ENCODE data around the gene LGR5.
"Not testable (repeated sequence)": the region's sequence is repeated elsewhere in the genome, so short reads cannot be mapped to it uniquely, and the experiment has no call there.

Gene LGR5

DNA sequence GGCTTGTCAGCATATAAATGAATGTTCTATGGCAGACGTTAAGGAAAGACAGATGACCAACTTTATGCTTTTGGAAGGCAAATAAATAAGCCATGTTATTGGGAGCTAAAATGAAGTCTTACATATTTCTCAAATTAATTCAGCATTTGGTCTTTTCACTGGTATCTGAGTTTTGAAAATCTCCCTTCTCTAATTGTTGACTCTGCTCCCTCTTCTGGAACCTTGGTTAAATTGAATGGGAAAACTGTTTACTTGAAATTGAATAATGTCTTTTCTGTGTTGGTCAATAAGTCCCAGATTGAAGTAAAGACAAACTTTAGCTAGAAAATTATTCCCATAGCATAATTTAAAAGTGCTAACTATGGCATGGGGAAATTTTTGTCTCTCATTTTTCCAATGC lies 38.7 kb downstream of the LGR5 start:
- DNase-seq: no peak

DNA sequence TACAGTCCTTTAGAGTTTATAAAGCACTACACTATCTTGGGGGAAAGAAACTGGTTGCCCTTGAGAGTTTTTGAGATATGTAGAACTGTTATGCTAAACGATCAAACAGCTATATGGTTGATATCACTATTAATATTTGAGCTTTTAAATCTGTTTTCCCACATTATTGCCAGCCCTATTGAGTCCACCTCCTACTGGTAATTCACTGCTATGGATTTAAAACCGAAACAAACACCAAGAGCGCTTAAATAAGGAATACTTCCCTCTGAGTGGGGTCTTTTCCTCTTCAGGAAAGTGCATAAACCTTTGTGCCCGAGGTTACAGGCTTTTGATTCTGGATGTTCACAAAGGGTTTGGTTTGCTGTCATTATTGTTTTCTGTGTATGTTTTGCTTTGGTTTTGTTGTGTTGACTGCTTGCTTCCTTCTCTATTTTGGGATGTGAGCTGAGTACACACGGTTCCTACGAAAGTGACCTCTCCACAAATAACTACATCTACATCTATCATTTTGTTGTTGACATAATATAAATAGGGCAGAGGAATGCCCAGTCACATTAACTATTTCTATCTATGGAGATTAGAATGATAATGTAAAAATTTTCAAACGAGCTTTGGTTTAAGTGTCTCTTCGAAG lies 44.8 kb downstream of the LGR5 start:
- no peak for DNase-seq

DNA sequence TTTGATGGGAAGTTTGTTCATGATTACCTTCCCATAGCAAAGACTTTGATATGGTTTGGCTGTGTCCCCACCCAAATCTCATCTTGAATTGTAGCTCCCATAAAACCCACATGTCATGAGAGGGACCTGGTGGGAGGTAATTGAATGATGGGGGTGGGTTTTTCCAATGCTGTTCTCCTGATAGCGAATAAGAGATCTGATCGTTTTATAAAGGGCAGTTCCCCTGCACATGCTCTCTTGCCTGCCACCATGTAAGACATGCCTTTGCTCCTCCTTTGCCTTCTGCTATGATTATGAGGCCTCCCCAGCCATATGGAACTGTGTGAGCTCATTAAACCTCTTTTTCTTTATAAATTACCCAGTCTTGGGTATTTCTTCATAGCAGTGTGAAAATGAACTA lies 51.2 kb downstream of the LGR5 start:
- DNase-seq: not testable (repeated sequence)

DNA sequence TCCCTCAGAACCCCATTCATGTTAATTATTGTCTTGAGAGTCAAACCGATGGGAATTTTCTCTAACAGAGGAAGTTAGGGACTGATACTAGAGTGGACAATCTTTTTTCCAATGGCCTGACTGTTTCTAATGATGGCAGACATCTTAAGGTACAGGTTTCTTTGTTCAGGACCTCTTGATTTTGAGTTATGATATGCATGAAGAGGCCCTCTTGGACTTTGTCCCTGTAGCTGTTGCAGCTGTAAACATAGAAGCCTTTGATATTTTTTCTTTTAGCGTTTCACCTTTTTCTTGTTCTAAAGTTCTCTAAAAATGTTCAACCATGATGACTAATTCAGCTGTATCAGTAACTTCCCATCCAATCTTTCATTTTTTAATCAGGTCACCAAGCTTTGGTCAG lies 53.0 kb downstream of the LGR5 start:
- no peak for DNase-seq

DNA sequence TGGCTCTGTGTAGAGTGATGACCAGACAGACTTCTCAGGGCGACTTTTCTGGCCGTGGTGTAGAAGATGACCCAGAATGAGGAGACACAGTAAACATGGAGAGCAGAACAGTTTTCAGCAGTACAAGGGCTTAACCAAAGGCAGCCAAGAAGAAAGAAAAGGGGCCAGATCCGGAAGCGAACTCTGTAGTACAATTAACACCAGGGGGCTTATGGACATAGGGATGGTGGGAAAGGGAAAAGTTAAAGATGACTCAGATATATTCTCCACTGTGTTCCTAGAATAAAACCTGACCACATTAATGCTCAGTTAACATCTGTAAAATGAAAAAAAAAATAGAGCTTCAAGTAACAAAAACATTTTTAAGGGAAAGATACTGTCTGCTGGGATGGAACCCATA lies 60.2 kb downstream of the LGR5 start:
- no peak for DNase-seq

DNA sequence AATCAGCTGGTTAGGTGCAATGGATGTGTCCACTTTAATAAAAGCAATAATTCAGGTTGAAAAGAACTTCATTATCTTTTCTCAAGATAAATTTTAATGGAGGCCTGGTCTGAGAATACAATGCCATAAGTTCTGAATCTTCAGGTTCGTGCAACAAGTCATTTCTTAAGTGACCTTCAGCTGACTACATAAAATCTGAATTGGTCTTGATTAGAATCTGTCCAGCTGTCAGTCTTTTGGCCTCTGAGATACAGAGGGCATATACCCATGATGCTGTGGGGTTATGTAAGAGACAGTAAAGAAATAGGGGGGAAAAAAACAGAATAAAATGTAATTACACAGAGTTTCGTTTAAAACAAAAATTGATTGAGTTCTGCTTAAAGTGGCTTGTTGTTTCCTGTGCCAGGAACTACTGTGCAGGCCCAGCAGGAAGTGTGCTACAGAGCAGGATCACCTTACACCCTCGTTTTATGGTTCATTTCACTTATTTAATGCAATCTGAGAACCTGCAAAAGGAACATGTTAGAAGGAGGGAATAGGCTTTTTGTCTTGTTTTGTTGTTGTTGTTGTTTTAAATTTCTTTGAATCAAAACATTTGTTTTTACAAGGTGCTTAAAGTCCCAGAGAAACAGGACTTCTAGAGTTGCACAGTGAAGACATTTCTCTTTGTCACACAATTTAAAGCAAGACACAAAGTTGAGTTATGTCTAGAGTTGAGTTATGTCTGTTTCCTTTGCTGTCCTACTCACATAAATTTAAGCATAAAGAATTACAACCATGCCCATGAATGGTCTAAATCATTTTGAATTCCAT lies 64.2 kb downstream of the LGR5 start:
- DNase-seq: no peak

DNA sequence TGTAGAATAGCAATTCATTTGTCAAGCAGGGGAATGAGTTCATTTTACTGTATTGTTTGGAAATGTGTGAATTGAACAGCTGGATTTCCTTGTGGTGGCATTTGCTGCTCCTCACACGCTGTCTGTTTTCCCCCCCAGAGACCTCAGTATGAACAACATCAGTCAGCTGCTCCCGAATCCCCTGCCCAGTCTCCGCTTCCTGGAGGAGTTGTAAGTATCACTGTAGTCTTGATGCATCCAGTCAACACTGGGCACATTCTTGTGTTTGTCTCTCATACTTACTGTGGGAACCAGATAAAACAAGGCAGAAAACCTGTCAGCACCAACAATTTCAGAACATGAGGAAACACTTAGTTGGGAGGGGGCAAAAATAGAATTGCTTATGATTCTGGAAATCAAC lies 64.9 kb downstream of the LGR5 start:
- no peak for DNase-seq

DNA sequence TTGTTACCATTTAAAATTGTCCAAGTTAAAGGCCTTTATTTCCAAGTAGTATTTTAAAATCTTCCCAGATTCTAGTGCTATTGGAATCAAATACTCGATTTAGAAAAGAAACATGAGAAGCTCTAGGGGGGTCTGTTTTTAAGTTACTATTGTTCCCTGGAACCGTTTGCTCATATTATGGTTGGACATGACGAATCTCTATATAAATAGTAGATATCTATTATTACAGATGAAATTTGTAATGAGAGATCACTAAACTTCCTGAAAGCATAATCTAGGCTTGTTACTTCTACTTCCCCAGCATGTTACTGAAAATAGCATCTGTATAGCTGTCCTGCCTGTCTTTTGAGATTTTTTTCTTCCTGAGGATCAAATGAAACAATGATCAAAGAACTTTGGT lies 70.1 kb downstream of the LGR5 start:
- DNase-seq: no peak

DNA sequence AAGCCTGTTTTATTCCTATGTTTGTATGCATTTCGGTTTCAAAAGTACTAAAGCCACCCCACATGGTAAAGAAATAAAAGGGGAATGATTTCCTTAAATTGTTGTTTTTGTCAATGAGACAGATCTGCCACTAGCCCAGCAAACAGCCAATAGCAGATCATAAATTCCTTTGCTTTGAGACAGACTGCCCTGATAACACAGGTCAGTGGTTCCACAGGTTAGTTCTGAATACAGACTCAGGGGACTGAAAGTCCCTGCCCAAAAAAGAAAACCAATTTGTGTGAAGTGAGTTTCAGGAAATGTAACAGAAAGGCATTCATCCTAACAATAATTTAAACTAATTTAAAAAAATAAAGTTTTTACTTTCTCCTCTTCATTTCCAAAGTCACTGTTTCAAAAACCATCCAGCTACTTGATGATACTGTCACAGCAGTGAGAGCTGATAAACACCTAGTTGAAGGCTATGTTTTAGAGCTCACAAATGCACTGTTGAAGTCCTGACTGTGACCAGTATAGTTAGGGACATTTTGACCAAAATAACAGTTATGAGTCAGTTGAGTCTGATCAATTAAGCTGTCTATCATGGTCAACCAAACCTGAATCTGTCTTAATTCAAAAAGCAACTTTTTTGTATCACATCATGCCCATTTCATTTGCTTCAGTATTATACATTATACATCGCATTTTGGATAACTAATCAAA lies 77.7 kb downstream of the LGR5 start:
- no peak for DNase-seq

DNA sequence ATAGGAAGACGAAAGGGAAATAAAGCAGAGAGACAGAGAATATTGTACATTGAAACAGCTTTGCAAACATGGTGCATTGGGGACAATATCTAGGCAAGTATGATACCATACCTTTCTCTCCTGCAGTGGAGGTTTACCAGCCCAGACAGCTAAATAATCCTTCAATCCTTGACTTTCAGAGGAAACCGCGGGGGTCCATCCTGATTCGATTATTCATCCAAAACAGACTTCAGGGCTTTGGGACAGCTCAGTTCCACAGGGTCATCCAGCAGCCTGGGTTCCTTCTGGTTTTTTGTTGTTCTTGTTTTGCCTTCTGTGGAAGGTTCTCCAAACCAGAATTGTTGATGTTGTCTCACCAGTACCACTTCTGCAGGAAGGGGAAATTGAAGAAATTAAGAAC lies 81.5 kb downstream of the LGR5 start:
- no peak for DNase-seq

DNA sequence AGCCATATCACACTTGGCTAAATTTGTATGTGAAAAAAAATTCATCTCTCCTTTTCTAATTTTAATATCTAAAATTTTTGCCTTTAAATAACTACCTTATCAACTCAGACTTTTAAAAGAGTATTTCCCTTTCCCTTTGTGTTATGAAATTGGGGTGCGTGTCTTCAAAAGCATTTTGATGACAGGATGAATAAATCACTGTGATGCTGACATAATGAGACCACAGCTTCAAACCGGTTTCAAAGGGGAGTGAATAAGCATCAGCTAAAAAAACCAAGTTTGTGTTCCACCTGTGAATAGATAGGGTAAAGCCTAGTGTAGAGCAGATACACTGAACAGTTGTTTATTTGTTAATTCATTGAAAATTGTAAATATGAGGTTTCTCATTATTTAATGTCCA lies 85.0 kb downstream of the LGR5 start:
- DNase-seq: no peak

DNA sequence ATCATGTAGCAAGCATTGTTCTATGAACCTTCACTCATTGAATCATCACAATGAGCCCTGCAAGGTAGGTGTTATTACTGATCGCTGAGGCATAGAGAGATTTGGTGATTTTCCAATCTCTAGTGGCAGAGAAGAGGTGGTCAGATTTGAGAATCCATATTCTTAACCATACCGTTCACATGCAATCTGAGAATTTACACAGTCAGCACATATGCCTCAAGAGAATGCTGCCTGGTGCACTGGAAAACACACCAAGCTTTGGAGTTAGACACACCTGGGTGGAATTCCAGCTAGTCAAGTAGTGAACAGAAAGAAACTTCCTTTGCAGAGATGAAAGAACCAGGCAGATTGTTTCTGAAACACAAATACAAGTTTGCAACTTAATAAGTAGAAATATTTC lies 94.1 kb downstream of the LGR5 start:
- no peak for DNase-seq

DNA sequence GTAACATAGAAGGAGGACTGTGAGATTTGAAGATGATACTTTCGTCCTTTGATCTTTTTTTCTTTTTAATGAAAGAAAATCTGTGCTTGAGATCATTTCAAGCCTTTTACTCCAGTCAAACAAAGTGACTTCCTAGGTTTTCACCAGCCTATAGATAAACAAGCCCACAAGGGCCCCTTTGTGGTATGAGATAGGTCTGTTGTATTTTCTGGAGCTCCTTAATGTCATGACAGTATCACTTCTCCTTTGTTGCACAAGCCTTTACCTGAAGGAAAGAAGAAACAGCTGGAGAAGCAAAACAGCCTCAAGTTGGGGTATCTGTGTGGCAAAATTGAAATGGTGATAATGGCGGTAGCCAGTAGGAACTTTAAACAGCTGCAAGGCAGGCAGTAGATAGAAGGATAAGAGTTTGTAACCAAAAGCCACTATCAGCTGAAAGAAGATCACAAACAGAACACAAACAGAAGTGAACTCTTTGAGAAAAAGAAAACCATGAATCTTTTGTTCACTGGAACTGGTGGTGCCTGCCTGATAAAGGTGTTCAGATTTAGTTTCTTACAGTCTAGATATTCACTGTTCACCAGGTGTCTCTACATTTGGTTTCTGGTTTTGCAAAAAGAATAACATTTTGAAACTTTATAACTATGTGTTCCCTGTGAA lies 96.8 kb downstream of the LGR5 start:
- no peak for DNase-seq

DNA sequence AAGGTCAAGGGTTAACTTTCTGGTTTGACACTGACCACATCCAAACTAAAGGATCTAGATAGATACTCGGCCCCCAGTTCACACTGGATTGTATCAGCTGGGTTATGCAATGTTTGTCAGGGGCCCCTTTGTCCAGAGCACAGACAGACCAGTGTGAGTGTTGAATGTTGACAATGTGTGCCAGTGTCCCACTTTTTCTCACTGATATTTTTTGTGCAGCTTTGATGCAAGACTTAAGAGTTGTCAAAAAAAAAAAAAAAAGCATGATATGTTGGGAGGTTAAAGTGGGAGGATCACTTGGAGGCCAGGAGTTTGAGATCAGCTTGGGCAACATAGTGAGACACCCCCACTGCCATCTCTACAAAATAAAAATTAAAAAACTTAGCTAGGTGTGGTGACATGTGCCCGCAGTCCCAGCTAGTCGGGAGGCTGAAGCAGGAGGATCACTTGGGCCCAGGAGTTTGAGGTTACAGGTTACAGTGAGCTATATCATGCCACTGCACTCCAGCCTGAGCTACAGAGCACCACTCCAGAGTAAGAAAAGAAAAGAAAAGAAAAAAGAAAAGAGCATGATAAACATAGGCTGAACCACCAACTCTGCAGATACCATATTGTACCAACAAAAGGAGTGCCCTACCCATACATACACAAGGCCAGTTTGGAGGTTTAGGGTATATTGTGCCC lies 97.5 kb downstream of the LGR5 start:
- DNase-seq: no peak

DNA sequence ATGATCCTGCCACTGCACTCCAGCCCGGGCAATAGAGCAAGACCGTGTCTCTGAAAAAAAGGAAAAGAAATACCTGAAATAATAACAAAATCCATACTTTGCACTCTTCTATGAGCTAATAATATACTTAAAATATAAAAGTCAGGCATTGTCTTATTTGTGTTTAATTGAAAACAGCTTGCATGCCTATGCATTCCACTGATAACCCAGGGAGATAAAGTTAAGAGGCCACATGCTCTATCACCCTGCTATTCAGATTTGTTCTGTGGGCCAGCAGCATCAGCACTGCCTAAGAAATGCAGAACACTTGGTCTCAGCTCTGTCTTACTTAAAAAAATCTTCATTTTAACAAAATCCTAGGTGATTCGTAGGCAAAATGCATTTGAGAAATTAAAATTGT lies 99.2 kb downstream of the LGR5 start:
- DNase-seq: no peak

DNA sequence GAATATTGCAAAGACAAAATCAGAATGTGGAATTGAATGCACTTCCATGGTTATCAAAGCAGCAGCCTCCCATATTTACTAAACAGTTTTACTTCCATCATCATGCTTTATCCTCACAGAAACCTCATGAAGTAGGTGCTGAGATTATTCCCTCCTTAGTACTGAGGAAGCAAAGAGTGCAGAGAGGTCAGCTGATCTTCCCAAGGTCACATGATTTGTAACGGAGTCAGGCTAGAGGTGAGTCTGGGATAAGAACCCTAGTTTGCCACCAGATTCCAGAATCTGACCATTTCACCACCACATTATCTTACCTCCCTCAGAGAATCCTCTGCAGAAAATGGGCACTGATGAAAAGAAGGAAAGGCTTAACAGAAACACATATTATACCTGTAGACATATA lies 102.0 kb downstream of the LGR5 start:
- DNase-seq: no peak

DNA sequence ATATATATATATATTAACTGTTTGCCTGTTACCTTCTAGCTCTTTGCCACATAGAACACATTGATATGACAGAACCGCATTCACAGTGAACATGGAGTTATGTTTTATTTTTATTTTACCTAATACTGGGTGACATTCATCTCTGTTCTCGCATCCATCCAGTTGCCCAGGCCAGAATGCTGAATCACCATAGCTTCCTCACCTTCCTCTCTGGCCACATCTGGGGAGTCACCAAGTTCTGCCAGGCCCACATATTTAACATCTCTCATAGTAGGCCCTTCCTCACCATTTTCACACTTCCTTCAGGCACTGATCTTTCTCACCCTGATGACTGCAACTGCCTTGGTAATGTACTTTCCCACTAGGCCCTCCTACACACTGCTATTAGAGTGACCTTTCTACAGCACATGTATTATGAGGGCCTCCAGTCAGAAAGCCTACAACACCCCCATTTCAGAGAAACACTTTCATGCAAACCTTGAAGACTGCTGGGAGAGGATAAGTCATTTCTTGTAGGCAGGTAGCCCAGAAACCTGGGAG lies 106.8 kb downstream of the LGR5 start:
- DNase-seq: no peak

DNA sequence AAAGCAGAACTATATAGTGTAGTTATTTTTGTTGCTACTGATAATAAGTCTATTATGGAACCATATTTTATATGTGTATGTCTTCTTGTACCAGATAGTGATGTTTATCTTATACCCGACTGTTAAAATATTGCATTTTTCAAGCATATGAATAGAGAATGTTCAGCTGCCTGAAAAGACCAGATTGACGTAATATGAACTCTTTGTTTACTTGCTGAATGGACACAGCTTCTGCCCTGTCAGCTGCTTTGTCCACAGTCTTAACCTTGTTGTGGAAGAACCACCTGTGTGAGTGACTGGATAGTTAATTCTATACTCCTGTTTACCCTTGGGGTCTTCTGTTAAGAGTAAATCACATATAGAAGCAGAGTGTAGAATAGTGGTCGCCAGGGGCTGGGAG lies 109.3 kb downstream of the LGR5 start:
- no peak for DNase-seq

DNA sequence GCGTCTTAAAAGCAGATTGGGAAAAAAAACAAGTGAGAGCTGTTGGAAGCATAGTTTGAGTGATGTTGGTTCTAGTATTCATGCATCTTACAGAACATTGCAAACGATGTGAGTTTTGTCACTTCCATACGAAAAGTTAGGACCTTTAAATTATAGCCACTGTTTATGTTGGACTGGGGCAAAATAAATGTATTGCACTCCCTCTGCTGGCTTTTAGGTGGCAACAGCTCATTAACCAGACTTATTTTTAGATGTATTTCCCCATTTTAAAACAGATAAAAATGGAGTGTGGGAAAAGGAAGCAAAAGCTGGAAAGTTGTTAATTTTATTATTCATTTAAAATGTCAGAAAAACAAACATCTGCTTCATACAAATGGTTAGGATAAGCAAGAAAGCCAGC lies 111.9 kb downstream of the LGR5 start:
- no peak for DNase-seq

DNA sequence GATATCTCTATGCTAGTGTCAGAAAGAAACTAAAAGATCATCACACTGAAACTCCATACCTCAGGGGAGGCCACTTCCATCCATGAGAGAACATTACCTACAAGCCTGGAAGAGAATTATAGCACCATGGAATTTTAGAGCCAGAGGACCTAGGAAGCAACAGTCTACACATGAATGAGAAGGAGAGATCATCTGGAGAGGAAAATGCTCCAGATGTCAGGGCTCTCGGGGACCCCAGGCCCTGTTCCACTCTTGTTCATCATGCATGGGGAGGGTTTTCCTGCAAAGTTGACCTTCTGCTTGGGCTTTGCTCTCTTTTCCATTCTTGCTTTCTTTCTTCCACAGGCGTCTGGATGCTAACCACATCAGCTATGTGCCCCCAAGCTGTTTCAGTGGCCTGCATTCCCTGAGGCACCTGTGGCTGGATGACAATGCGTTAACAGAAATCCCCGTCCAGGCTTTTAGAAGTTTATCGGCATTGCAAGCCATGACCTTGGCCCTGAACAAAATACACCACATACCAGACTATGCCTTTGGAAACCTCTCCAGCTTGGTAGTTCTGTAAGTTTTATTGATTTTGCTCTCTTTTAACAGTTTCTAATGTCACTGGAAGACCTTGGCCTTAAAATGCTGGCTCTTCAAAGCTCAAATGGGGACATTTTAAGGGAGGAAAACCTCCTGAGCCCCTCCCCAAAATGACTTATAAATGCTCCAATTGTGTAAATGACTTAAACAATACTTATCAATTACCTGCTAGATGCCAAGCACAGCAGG lies 113.3 kb downstream of the LGR5 start:
- no peak for DNase-seq

DNA sequence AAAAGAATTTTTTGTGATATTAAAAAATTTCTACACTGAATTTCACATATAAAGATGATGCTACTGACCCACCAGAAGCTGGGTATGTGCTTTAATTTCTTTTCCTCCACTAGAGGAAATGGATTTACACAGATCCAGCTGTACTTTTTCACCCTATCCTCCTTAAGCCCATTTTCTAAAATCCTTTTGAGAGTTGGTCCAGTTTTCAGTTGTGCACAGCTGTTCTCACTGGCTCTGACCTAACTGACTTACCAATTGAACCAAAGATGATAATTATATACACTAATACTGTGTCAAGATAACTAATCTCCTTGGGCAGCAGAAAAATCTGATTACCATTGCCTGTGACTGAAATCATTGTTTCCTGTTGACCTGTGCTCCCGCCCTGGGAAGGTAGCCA lies 115.6 kb downstream of the LGR5 start:
- DNase-seq: no peak

DNA sequence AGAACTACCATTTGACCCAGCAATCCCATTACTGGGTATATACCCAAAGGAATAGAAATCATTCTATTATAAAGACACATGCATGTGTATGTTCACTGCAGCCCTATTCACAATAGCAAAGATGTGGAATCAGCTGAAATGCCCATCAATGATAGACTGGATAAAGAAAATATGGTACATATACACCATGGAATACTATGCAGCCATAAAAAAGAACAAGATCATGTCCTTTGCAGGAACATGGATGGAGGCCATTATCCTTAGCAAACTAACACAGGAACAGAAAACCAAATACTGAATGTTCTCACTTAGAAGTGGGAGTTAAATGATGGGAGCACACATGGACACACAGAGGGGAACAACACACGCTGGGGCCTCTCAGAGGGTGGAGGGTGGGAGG lies 116.2 kb downstream of the LGR5 start:
- DNase-seq: not testable (repeated sequence)
